Ovary (tissue), 3 donors: ENCODE data around the gene PCGF6.

Experiments used
- POLR2A ChIP-seq: fragments of 450-650 bp; IDR thresholded peaks from one replicate; pipeline ENCODE4 v1.6.1; 2017; ENCODE audit warnings: antibody characterized with exemption, mild to moderate bottlenecking, moderate library complexity
- TF ChIP-seq, protein P1 (sequence below), 3 donors: fragments of 450-650 bp in 2 of 3; fragments of 200-600 bp in 1 of 3; IDR thresholded peaks; one replicate each; pipeline versions ENCODE4 v1.5.1 to v1.8.0; 2016 to 2022; ENCODE audit warnings: antibody characterized with exemption in 3 of 3, mild to moderate bottlenecking in 1 of 3
- donor health status: DM: no; HTN: no; CAD: no.

DNA sequence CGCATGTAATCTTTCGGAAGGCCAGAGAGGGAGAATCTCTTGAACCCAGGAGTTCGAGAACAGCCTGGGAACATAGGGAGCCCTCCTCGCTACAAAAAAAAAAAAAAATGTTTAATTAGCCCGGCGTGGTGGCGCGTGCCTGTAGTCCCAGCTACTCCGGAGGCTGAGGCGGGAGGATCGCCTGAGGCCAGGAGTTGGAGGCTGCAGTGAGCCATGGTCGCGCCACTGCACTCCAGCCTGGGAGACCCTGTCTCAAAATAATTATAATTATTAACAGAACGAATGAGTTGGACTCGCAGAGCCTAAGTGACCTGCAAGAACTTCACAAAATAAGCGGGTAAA, 794 bp downstream of the PCGF6 start:
- TF ChIP-seq, protein P1, sequence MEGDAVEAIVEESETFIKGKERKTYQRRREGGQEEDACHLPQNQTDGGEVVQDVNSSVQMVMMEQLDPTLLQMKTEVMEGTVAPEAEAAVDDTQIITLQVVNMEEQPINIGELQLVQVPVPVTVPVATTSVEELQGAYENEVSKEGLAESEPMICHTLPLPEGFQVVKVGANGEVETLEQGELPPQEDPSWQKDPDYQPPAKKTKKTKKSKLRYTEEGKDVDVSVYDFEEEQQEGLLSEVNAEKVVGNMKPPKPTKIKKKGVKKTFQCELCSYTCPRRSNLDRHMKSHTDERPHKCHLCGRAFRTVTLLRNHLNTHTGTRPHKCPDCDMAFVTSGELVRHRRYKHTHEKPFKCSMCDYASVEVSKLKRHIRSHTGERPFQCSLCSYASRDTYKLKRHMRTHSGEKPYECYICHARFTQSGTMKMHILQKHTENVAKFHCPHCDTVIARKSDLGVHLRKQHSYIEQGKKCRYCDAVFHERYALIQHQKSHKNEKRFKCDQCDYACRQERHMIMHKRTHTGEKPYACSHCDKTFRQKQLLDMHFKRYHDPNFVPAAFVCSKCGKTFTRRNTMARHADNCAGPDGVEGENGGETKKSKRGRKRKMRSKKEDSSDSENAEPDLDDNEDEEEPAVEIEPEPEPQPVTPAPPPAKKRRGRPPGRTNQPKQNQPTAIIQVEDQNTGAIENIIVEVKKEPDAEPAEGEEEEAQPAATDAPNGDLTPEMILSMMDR (IDR thresholded peaks at IDR 0.05) = no peak
- no peak for TF ChIP-seq POLR2A
